MCF 10A (cell line): ENCODE measurements around the gene SREBF1. TPM values are rescaled to one million over a fixed set of nuclear protein-coding genes. Genes with fewer than 3 reads are reported as not detected.

Source experiments
- BruUV-seq: library from RNA; stranded (reverse); fragments of 400-500 nt; replicated peaks from 2 replicates; lab custom pipeline; 2021; lab: Mats Ljungman, UMichigan
- CTCF ChIA-PET: fragments of 300-600 bp; sonication (Branson Sonifier 250); formaldehyde crosslinking; extraction: SDS; loops from one replicate; lab custom pipeline; 2021; ENCODE audit warnings: antibody characterized with exemption, inconsistent platforms; lab: Yijun Ruan, JAX
- POLR2A ChIA-PET: fragments of 300-600, 350-650 bp; sonication (Branson Sonifier 250); formaldehyde crosslinking; extraction: SDS; loops from one replicate; lab custom pipeline; 2020; ENCODE audit warnings: antibody characterized with exemption, inconsistent platforms; lab: Yijun Ruan, JAX
- DNase-seq: peaks from one replicate; pipeline ENCODE4 v3.0.0-alpha.2; 2018; ENCODE audit not compliant: unreplicated experiment
- H3K27ac Mint-ChIP-seq: one replicate; pipeline ENCODE4 v1.8.0; 2022; ENCODE audit warnings: mild to moderate bottlenecking, low read depth, mixed read lengths; ENCODE audit not compliant: unreplicated experiment
- H3K27me3 Mint-ChIP-seq: one replicate; pipeline ENCODE4 v1.8.0; 2022; ENCODE audit warnings: mixed read lengths; ENCODE audit not compliant: insufficient read depth, unreplicated experiment
- H3K36me3 Mint-ChIP-seq: one replicate; pipeline ENCODE4 v1.8.0; 2022; ENCODE audit warnings: mild to moderate bottlenecking, moderate library complexity, mixed read lengths; ENCODE audit not compliant: insufficient read depth, unreplicated experiment
- H3K4me1 Mint-ChIP-seq: one replicate; pipeline ENCODE4 v1.8.0; 2022; ENCODE audit warnings: mixed read lengths; ENCODE audit not compliant: insufficient read depth, unreplicated experiment
- H3K4me3 Mint-ChIP-seq: one replicate; pipeline ENCODE4 v1.8.0; 2022; ENCODE audit warnings: mild to moderate bottlenecking, moderate library complexity, mixed read lengths; ENCODE audit not compliant: unreplicated experiment
- H3K9me3 Mint-ChIP-seq: one replicate; pipeline ENCODE4 v1.8.0; 2022; ENCODE audit warnings: mixed read lengths; ENCODE audit not compliant: unreplicated experiment
- intact Hi-C: fragments of 100-400 bp; cut with micrococcal nuclease; formaldehyde crosslinking; loops from 2 replicates; pipeline ENCODE4 v1.14.1; 2022
- total RNA-seq: library from RNA; stranded (reverse); gene quantifications from 2 replicates; pipeline ENCODE4 v1.2.3, GENCODE V29; 2022
- TF ChIP-seq, protein P1 (sequence below): fragments of 200-600 bp; IDR thresholded peaks from one replicate; pipeline ENCODE4 v1.8.0; 2022; ENCODE audit warnings: antibody characterized with exemption, mild to moderate bottlenecking; ENCODE audit not compliant: unreplicated experiment

The SREBF1 gene
- total RNA-seq, 1 experiment from 2014 or later = 87.1 TPM

- Mint-ChIP-seq H3K4me1 (peaks cover 40% of the 10 kb centered on the region), H3K9me3 (no peaks in the 10 kb centered on the region), H3K4me3 (no peak overlapping the region), H3K27ac (peak overlapping the region; percentile 92), H3K36me3 (peaks cover 5% of the 10 kb centered on the region), H3K27me3 (no peaks in the 10 kb centered on the region)
- TF ChIP-seq, protein P1, sequence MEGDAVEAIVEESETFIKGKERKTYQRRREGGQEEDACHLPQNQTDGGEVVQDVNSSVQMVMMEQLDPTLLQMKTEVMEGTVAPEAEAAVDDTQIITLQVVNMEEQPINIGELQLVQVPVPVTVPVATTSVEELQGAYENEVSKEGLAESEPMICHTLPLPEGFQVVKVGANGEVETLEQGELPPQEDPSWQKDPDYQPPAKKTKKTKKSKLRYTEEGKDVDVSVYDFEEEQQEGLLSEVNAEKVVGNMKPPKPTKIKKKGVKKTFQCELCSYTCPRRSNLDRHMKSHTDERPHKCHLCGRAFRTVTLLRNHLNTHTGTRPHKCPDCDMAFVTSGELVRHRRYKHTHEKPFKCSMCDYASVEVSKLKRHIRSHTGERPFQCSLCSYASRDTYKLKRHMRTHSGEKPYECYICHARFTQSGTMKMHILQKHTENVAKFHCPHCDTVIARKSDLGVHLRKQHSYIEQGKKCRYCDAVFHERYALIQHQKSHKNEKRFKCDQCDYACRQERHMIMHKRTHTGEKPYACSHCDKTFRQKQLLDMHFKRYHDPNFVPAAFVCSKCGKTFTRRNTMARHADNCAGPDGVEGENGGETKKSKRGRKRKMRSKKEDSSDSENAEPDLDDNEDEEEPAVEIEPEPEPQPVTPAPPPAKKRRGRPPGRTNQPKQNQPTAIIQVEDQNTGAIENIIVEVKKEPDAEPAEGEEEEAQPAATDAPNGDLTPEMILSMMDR = no peak
- intact Hi-C loops = no loop called here
- DNase-seq = no peak
- ChIA-PET CTCF (no interaction called here), POLR2A (interaction anchor here (0.7 kb wide), 1 partner anchor 11 kb away, joined by 3 read pairs; no protein-coding TSS in a partner anchor)
- BruUV-seq = no TSS peak
These were observed 64.6 kb downstream of the SREBF1 start for GRCh38 chr17:17772231-17772630.

DNA sequence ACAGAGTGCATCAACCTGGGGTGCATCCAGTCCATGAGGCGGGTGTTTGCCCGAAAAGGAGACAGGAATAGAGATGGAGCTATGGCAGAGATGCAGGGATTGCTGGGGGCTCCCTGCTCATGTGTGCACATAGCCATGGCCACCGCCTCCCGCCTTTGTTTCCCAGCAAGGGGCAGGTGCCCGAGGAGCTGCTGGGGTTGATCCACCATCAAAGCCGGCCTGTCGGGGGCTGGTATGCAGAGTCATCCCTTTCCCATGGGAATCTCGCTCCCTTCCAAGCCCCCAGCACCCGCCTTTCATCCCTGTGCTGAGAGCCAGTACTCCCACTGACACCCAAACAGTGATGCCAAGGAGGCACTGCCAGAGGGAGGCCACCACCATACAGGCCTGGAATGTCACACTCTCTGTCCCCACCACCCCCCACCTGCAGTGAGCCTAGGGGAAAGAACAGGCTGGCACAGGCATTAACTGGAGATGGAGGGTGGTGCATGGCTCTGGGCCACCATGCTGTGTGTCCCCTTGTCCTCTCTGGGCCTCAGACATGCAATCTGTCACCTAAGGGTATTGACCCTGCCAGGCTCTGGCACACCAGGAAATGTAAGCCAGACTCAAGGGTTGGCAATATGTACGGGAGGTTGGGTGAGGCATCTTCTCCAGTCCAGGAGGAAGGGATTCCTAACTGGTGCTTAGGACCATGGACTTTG is 65.1 kb downstream of the SREBF1 start:
- no TSS peak for BruUV-seq
- ChIA-PET CTCF (no interaction called here), POLR2A (interaction anchor here (0.7 kb wide), 1 partner anchor 10 kb away, joined by 3 read pairs; no protein-coding TSS in a partner anchor)
- peak overlapping the region; percentile 39 for H3K27ac Mint-ChIP-seq
- no peaks in the 10 kb centered on the region for H3K27me3 Mint-ChIP-seq
- intact Hi-C loops = no loop called here
- peaks cover 40% of the 10 kb centered on the region for H3K4me1 Mint-ChIP-seq
- peaks cover 10% of the 10 kb centered on the region for H3K36me3 Mint-ChIP-seq
- TF ChIP-seq, protein P1 = no peak
- no peak for DNase-seq
- no peaks in the 10 kb centered on the region for H3K9me3 Mint-ChIP-seq
- no peak overlapping the region for H3K4me3 Mint-ChIP-seq

GRCh38 chr17:17770632-17771044 is 66.1 kb downstream of the SREBF1 start:
- ChIA-PET POLR2A (interaction anchor here (0.7 kb wide), 1 partner anchor 86 kb away, joined by 3 read pairs; no protein-coding TSS in a partner anchor), CTCF (no interaction called here)
- H3K27ac Mint-ChIP-seq = peak overlapping the region; percentile 39
- H3K4me1 Mint-ChIP-seq = peaks cover 40% of the 10 kb centered on the region
- TF ChIP-seq, protein P1 = no peak
- H3K36me3 Mint-ChIP-seq = peaks cover 16% of the 10 kb centered on the region
- BruUV-seq = no TSS peak
- H3K27me3 Mint-ChIP-seq = no peaks in the 10 kb centered on the region
- no peaks in the 10 kb centered on the region for H3K9me3 Mint-ChIP-seq
- no peak for DNase-seq
- intact Hi-C loops = no loop called here
- no peak overlapping the region for H3K4me3 Mint-ChIP-seq

DNA sequence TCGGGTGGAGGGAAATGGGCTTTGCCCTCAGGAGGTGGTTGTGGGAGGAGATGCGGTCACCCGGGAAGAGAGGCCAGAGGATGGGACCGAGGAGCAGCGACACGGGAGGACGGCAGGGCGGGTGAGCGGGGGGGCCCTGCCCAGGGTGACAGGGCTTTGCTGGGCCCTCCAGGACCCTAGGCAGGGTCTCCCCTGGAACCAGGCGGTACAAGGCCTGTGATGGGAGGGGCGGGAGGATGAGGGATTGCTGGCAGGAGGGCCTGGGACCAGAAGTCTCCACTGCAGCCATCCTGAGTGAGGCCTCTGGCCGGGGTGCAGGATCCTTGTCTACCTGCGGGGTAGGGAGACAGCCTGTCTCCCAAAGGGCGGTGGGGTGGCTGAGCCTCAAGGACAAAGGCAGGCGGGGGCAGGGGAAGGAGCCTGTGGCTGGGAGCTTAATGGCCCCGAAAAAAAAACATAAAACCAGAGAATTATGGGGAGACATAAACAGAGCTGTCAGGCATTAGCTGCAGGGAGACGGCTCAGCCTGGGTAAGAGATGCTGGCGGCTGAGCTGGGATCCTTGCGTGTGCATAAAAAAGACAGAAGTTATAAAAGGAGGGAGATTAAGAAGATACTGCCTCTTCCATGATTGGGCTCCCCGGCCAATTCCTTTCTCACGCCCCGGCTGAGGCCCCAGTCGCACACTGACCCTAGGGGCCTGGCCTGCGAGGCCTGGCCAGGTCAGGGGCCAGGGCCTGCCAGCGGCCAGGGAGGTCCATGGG is 66.7 kb downstream of the SREBF1 start:
- no TSS peak for BruUV-seq
- no peaks in the 10 kb centered on the region for H3K27me3 Mint-ChIP-seq
- H3K27ac Mint-ChIP-seq = peak overlapping the region; percentile 89
- no peaks in the 10 kb centered on the region for H3K9me3 Mint-ChIP-seq
- peaks cover 45% of the 10 kb centered on the region for H3K4me1 Mint-ChIP-seq
- no peak for DNase-seq
- CTCF ChIA-PET = no interaction called here
- peaks cover 16% of the 10 kb centered on the region for H3K36me3 Mint-ChIP-seq
- intact Hi-C loops = no loop called here
- TF ChIP-seq, protein P1 = no peak
- POLR2A ChIA-PET = no interaction called here
- no peak overlapping the region for H3K4me3 Mint-ChIP-seq
